ENCODE measurements around the gene SPTBN1. TPM values are rescaled to one million over a fixed set of nuclear protein-coding genes. Genes with fewer than 3 reads are reported as not detected.
A peak's percentile ranks its signal among the peaks of the same experiment; 100 is the strongest.

Gene SPTBN1
- total RNA-seq, 1 donor from 2014 or later: 813 TPM

GRCh38 chr2:54456362-54456611 is 160 bp downstream of the SPTBN1 start:
- intact Hi-C loops (cut with DNase I): no loop called here
- no peak for ATAC-seq
- TF ChIP-seq, protein P1, sequence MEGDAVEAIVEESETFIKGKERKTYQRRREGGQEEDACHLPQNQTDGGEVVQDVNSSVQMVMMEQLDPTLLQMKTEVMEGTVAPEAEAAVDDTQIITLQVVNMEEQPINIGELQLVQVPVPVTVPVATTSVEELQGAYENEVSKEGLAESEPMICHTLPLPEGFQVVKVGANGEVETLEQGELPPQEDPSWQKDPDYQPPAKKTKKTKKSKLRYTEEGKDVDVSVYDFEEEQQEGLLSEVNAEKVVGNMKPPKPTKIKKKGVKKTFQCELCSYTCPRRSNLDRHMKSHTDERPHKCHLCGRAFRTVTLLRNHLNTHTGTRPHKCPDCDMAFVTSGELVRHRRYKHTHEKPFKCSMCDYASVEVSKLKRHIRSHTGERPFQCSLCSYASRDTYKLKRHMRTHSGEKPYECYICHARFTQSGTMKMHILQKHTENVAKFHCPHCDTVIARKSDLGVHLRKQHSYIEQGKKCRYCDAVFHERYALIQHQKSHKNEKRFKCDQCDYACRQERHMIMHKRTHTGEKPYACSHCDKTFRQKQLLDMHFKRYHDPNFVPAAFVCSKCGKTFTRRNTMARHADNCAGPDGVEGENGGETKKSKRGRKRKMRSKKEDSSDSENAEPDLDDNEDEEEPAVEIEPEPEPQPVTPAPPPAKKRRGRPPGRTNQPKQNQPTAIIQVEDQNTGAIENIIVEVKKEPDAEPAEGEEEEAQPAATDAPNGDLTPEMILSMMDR (IDR thresholded peaks at IDR 0.05): no peak

GRCh38 chr2:54456612-54457322 is 640 bp downstream of the SPTBN1 start:
- intact Hi-C loops (cut with DNase I): no loop called here
- H3K27ac ChIP-seq: peak overlapping the region; percentile 89
- no peaks in the 10 kb centered on the region for H3K9me3 ChIP-seq
- TF ChIP-seq, protein P1 (IDR thresholded peaks at IDR 0.05): no peak
- peak overlapping the region; percentile 70 for H3K4me3 ChIP-seq
- H3K4me1 ChIP-seq: peaks cover 17% of the 10 kb centered on the region
- H3K36me3 ChIP-seq: no peaks in the 10 kb centered on the region
- H3K27me3 ChIP-seq: no peaks in the 10 kb centered on the region
- DNase-seq: peak; percentile 69
- ATAC-seq: peak; percentile 53

More at GRCh38 chr2:54456362-54456611, 160 bp downstream of the SPTBN1 start:
- no peaks in the 10 kb centered on the region for H3K36me3 ChIP-seq
- H3K9me3 ChIP-seq: no peaks in the 10 kb centered on the region
- H3K27ac ChIP-seq: peak overlapping the region; percentile 89
- peaks cover 17% of the 10 kb centered on the region for H3K4me1 ChIP-seq
- no peak for DNase-seq
- peak overlapping the region; percentile 70 for H3K4me3 ChIP-seq
- no peaks in the 10 kb centered on the region for H3K27me3 ChIP-seq

- H3K9me3 ChIP-seq: no peaks in the 10 kb centered on the region
- no peaks in the 10 kb centered on the region for H3K36me3 ChIP-seq
- intact Hi-C loops (cut with DNase I): no loop called here
- H3K27me3 ChIP-seq: no peaks in the 10 kb centered on the region
- H3K4me1 ChIP-seq: peaks cover 17% of the 10 kb centered on the region
- ATAC-seq: peak; percentile 28
- peak overlapping the region; percentile 89 for H3K27ac ChIP-seq
- peak; percentile 70 for DNase-seq
- TF ChIP-seq, protein P1 (IDR thresholded peaks at IDR 0.05): no peak
- H3K4me3 ChIP-seq: peak overlapping the region; percentile 70
Measured at GRCh38 chr2:54457323-54458023, 1.3 kb downstream of the SPTBN1 start.

GRCh38 chr2:54459037-54459441 is 2.9 kb downstream of the SPTBN1 start:
- H3K27ac ChIP-seq: peak overlapping the region; percentile 89
- intact Hi-C loops (cut with DNase I): no loop called here
- ATAC-seq: no peak
- H3K9me3 ChIP-seq: no peaks in the 10 kb centered on the region
- TF ChIP-seq, protein P1 (IDR thresholded peaks at IDR 0.05): no peak
- DNase-seq: no peak
- no peaks in the 10 kb centered on the region for H3K36me3 ChIP-seq
- peak overlapping the region; percentile 70 for H3K4me3 ChIP-seq
- H3K27me3 ChIP-seq: no peaks in the 10 kb centered on the region
- H3K4me1 ChIP-seq: peaks cover 31% of the 10 kb centered on the region

- no peak for DNase-seq
- Histone ChIP-seq H3K4me1 (peaks cover 30% of the 10 kb centered on the region), H3K4me3 (peak overlapping the region; percentile 0), H3K27me3 (no peaks in the 10 kb centered on the region), H3K27ac (peak overlapping the region; percentile 7), H3K9me3 (no peaks in the 10 kb centered on the region), H3K36me3 (no peaks in the 10 kb centered on the region)
- ATAC-seq: no peak
- intact Hi-C loops (cut with DNase I): no loop called here
- TF ChIP-seq, protein P1 (IDR thresholded peaks at IDR 0.05): no peak
Measured at GRCh38 chr2:54461261-54461660, 5.1 kb downstream of the SPTBN1 start.

All from upper lobe of right lung (tissue), 1 donor.